ENCODE data around the gene NUDT22. TPM values are rescaled to one million over a fixed set of nuclear protein-coding genes. Genes with fewer than 3 reads are reported as not detected.

The NUDT22 gene
- total RNA-seq, 1 donor: 56.5 TPM

- Histone ChIP-seq H3K36me3 (ENCODE audit: insufficient read depth, low read length) (peaks cover 20% of the 10 kb centered on the region), H3K4me2 (ENCODE audit: insufficient read depth, low read length) (no peak overlapping the region), H3K27me3 (ENCODE audit: insufficient read depth, low read length) (no peaks in the 10 kb centered on the region), H3K27ac (ENCODE audit: low read depth, low read length) (peak overlapping the region; percentile 37), H2AFZ (ENCODE audit: low read length) (no peak overlapping the region), H3K4me1 (ENCODE audit: insufficient read depth, low read length) (peaks cover 10% of the 10 kb centered on the region), H3K9me3 (ENCODE audit: low read depth, low read length) (no peaks in the 10 kb centered on the region), H4K20me1 (ENCODE audit: insufficient read depth, low read length) (no peaks in the 10 kb centered on the region), H3K79me2 (ENCODE audit: insufficient read depth, low read length) (peaks cover 10% of the 10 kb centered on the region), H3K4me3 (ENCODE audit: insufficient read depth, low read length) (no peak overlapping the region)
- TF ChIP-seq CTCF (IDR thresholded peaks at IDR 0.05; ENCODE audit: extremely low read depth, low read depth, low read length): no peak
- DNase-seq (ENCODE audit: insufficient read length, low spot score, missing footprints): peak; percentile 77
Measured at GRCh38 chr11:64276653-64277431, 50.8 kb downstream of the NUDT22 start.

GRCh38 chr11:64278576-64279190 lies 52.6 kb downstream of the NUDT22 start:
- Histone ChIP-seq H3K27ac (ENCODE audit: low read depth, low read length) (no peak overlapping the region), H3K4me3 (ENCODE audit: insufficient read depth, low read length) (no peak overlapping the region), H3K4me2 (ENCODE audit: insufficient read depth, low read length) (no peak overlapping the region), H3K27me3 (ENCODE audit: insufficient read depth, low read length) (no peaks in the 10 kb centered on the region), H3K79me2 (ENCODE audit: insufficient read depth, low read length) (peaks cover 26% of the 10 kb centered on the region), H3K9me3 (ENCODE audit: low read depth, low read length) (no peaks in the 10 kb centered on the region), H3K4me1 (ENCODE audit: insufficient read depth, low read length) (peaks cover 16% of the 10 kb centered on the region), H4K20me1 (ENCODE audit: insufficient read depth, low read length) (no peaks in the 10 kb centered on the region), H2AFZ (ENCODE audit: low read length) (no peak overlapping the region), H3K36me3 (ENCODE audit: insufficient read depth, low read length) (peaks cover 31% of the 10 kb centered on the region)
- no peak for DNase-seq (ENCODE audit: insufficient read length, low spot score, missing footprints)
- TF ChIP-seq CTCF (IDR thresholded peaks at IDR 0.05; ENCODE audit: extremely low read depth, low read depth, low read length): no peak

Other genes with a start within 250 kb of the NUDT22 start
- gene OTUB1, start 239.8 kb upstream of the NUDT22 start, total RNA-seq: 32.1 and 34.4 TPM in 2 replicates
- gene FLRT1, start 190.3 kb upstream of the NUDT22 start, total RNA-seq: under 0.01 and 0.29 TPM in 2 replicates
- 17.7 TPM in 2 replicates for gene MACROD1, start 60.2 kb upstream of the NUDT22 start, total RNA-seq
- gene STIP1, start 40.1 kb upstream of the NUDT22 start, total RNA-seq: 85.5 and 94.5 TPM in 2 replicates
- gene FERMT3, start 19.6 kb upstream of the NUDT22 start, total RNA-seq: 0.59 and 1.1 TPM in 2 replicates
- gene TRPT1, start 88 bp upstream of the NUDT22 start, total RNA-seq: 32.2 and 33.0 TPM in 2 replicates
- gene DNAJC4, start 4.3 kb downstream of the NUDT22 start, total RNA-seq: 8.0 and 9.8 TPM in 2 replicates
- 37.6 and 41.5 TPM in 2 replicates for gene VEGFB, start 8.3 kb downstream of the NUDT22 start, total RNA-seq
- 31.1 and 32.7 TPM in 2 replicates for gene FKBP2, start 14.8 kb downstream of the NUDT22 start, total RNA-seq
- 136 and 139 TPM in 2 replicates for gene PPP1R14B, start 20.7 kb downstream of the NUDT22 start, total RNA-seq
- gene PLCB3, start 25.3 kb downstream of the NUDT22 start, total RNA-seq: 25.3 and 25.6 TPM in 2 replicates
- 70.9 and 71.3 TPM in 2 replicates for gene BAD, start 58.4 kb downstream of the NUDT22 start, total RNA-seq
- gene GPR137, start 59.6 kb downstream of the NUDT22 start, total RNA-seq: 13.3 and 18.5 TPM in 2 replicates
- gene KCNK4, start 65.0 kb downstream of the NUDT22 start, total RNA-seq: 0.29 and 0.36 TPM in 2 replicates
- gene CATSPERZ, start 74.1 kb downstream of the NUDT22 start, total RNA-seq: 0.29 TPM in 1 of 2 replicates, not detected in the other
- gene ESRRA, start 79.2 kb downstream of the NUDT22 start, total RNA-seq: 24.5 and 28.6 TPM in 2 replicates
- gene TRMT112, start 91.3 kb downstream of the NUDT22 start, total RNA-seq: 104 and 123 TPM in 2 replicates
- gene PRDX5, start 91.8 kb downstream of the NUDT22 start, total RNA-seq: 238 and 245 TPM in 2 replicates
- 0.29 and 1.4 TPM in 2 replicates for gene CCDC88B, start 113.9 kb downstream of the NUDT22 start, total RNA-seq
- 35.9 and 39.4 TPM in 2 replicates for gene RPS6KA4, start 132.9 kb downstream of the NUDT22 start, total RNA-seq